NB4 (cell line): Measurements from ENCODE around the gene LRRC70.

Experiments used
- CTCF ChIP-seq: IDR thresholded peaks from one replicate; pipeline ENCODE4 v1.5.1; 2012; ENCODE audit warnings: low read depth, low read length
- MAX ChIP-seq: IDR thresholded peaks from 2 replicates; pipeline ENCODE4 v1.6.1; 2011; ENCODE audit warnings: low read depth, low read length
- MYC ChIP-seq: IDR thresholded peaks from 2 replicates; pipeline ENCODE4 v1.6.1; 2011; ENCODE audit warnings: low read depth, low read length
- POLR2A ChIP-seq: IDR thresholded peaks from 2 replicates; pipeline ENCODE4 v1.6.1; 2011; ENCODE audit warnings: mild to moderate bottlenecking; ENCODE audit not compliant: insufficient read length; ENCODE audit errors: extremely low read depth

DNA sequence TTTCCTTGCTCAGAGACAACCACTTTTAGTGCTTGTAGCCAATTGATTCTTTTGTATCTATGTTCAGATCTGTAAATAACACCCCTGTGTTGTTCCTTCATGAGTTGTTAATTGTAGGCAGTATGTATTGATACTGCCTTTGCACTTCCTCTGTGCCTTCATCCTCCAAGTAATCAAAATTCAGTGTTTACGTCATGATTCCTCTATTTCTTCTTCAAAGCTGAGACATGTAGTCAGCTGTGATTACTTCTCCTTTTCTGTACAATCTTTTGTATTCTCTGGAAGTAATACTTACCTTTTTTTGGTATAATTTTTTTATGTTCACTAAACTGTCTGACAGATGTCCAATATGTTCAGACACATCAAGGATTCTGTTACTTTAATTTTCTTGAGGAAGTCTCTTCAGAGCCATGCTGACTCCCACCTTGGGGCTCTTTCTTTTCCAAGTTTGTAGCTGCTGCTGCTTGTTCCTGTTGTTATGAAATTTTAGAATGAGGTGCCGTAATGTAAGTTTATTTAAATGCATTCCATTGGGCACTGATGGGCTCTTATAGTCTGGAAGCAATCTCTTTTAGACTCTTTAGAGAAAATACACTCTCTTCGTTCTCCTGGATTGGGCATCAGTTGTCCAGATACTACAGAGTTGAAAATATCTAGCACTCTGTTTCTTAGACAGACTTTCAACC, 30.5 kb upstream of the LRRC70 start:
- no peak for TF ChIP-seq CTCF
- no peak for TF ChIP-seq POLR2A
- TF ChIP-seq MAX: no peak
- TF ChIP-seq MYC: no peak
